B cell (primary cell): ENCODE measurements around the gene RSL24D1. TPM values are rescaled to one million over a fixed set of nuclear protein-coding genes. Genes with fewer than 3 reads are reported as not detected.

Source experiments
- ATAC-seq: fragments of 200-7000 bp; cut with Tn5 transposase; one replicate; pipeline ENCODE4 v1.10.0; 2021; ENCODE audit warnings: low read depth, mild to moderate bottlenecking, moderate number of reproducible peaks, moderate library complexity
- CTCF ChIA-PET: fragments of 350-600 bp; sonication (Branson Sonifier 250); formaldehyde crosslinking; loops from one replicate; lab custom pipeline; 2021; ENCODE audit warnings: antibody characterized with exemption, inconsistent platforms; lab: Charles Lee
- POLR2A ChIA-PET: fragments of 350-600 bp; sonication (Branson Sonifier 250); formaldehyde crosslinking; loops from one replicate; lab custom pipeline; 2021; ENCODE audit warnings: antibody characterized with exemption; lab: Charles Lee
- DNase-seq: peaks from one replicate; pipeline ENCODE4 v3.0.0; 2013
- H2AFZ ChIP-seq: 2 replicates; pipeline ENCODE4 v1.6.1; 2012; ENCODE audit warnings: mild to moderate bottlenecking, low read depth, low read length; ENCODE audit not compliant: insufficient read depth, poor library complexity, severe bottlenecking
- H3K27ac ChIP-seq, 2 donors: 1 replicate in 1 of 2; 2 replicates in 1 of 2; pipeline ENCODE4 v1.5.1; 2012 to 2013; ENCODE audit warnings: low read length in 2 of 2, mild to moderate bottlenecking in 2 of 2, moderate library complexity in 1 of 2
- H3K27me3 ChIP-seq, 4 experiments: fragments of 200-600 bp in 1 of 4; sonication (generic) in 1 of 4; replicated peaks in 1 of 4; 1 replicate in 2 of 4; 2 replicates in 2 of 4; pipeline versions ENCODE4 v1.6.1 to v1.7.0; 2013 to 2016; ENCODE audit warnings: low read length in 3 of 4, mild to moderate bottlenecking in 2 of 4, mixed read lengths in 1 of 4, moderate library complexity in 1 of 4; ENCODE audit not compliant: insufficient read depth in 4 of 4, control insufficient read depth in 3 of 4; ENCODE audit errors: control extremely low read depth in 1 of 4
- H3K36me3 ChIP-seq, 2 experiments: replicated peaks in 1 of 2; 1 replicate in 1 of 2; 2 replicates in 1 of 2; pipeline versions ENCODE4 v1.6.1 to v1.7.1; 2013; ENCODE audit warnings: low read length in 1 of 2; ENCODE audit not compliant: insufficient read depth in 2 of 2, control insufficient read depth in 1 of 2; ENCODE audit errors: control extremely low read depth in 1 of 2, extremely low read depth in 1 of 2
- H3K4me1 ChIP-seq, 2 donors: fragments of 200-600 bp in 1 of 2; sonication (generic) in 1 of 2; 1 replicate in 1 of 2; 2 replicates in 1 of 2; pipeline versions ENCODE4 v1.5.1 to v1.6.1; 2013 to 2017; ENCODE audit warnings: low read length in 2 of 2; ENCODE audit not compliant: control insufficient read depth in 2 of 2, insufficient read depth in 2 of 2
- H3K4me2 ChIP-seq: replicated peaks from 2 replicates; pipeline ENCODE3; 2012; ENCODE audit warnings: mild to moderate bottlenecking, low read depth, low read length; ENCODE audit not compliant: poor library complexity, severe bottlenecking
- H3K4me3 ChIP-seq, 5 experiments: fragments of 200-600 bp in 1 of 5; sonication (generic) in 1 of 5; 1 replicate in 3 of 5; 2 replicates in 2 of 5; pipeline versions ENCODE4 v1.5.1 to v1.7.0; 2011 to 2016; ENCODE audit warnings: low read length in 4 of 5, mild to moderate bottlenecking in 4 of 5, low read depth in 2 of 5, control low read depth in 1 of 5, moderate library complexity in 1 of 5; ENCODE audit not compliant: insufficient read depth in 1 of 5; ENCODE audit errors: control extremely low read depth in 1 of 5, extremely low read depth in 1 of 5
- H3K79me2 ChIP-seq: fragments of 200-600 bp; sonication (generic); one replicate; pipeline ENCODE4 v1.6.0; 2016; ENCODE audit warnings: low read length; ENCODE audit not compliant: control insufficient read depth, insufficient read depth
- H3K9ac ChIP-seq: fragments of 200-600 bp; sonication (generic); 2 replicates; pipeline ENCODE4 v1.6.1; 2017; ENCODE audit warnings: mild to moderate bottlenecking, low read length, moderate library complexity
- H3K9me3 ChIP-seq, 3 donors: one replicate each; pipeline versions ENCODE4 v1.6.1 to v1.7.1; 2013; ENCODE audit warnings: low read length in 2 of 3; ENCODE audit not compliant: control insufficient read depth in 2 of 3, insufficient read depth in 1 of 3; ENCODE audit errors: control extremely low read depth in 1 of 3
- H4K20me1 ChIP-seq: 2 replicates; pipeline ENCODE4 v1.6.0; 2012; ENCODE audit warnings: mild to moderate bottlenecking, low read length; ENCODE audit not compliant: insufficient read depth, control insufficient read depth, poor library complexity, severe bottlenecking
- H3K27ac Mint-ChIP-seq: one replicate; pipeline ENCODE4 v1.8.0; 2021; ENCODE audit warnings: mixed read lengths
- H3K27me3 Mint-ChIP-seq: one replicate; pipeline ENCODE4 v1.8.0; 2021; ENCODE audit warnings: mixed read lengths
- H3K4me1 Mint-ChIP-seq: one replicate; pipeline ENCODE4 v1.8.0; 2021; ENCODE audit warnings: mixed read lengths
- H3K4me3 Mint-ChIP-seq: one replicate; pipeline ENCODE4 v1.8.0; 2021; ENCODE audit warnings: mixed read lengths
- H3K9me3 Mint-ChIP-seq: one replicate; pipeline ENCODE4 v1.8.0; 2022; ENCODE audit warnings: mixed read lengths; ENCODE audit not compliant: insufficient read depth
- EZH2 ChIP-seq: IDR thresholded peaks from 2 replicates; pipeline ENCODE4 v1.6.1; 2012; ENCODE audit warnings: borderline replicate concordance, low read depth, mild to moderate bottlenecking, moderate library complexity, low read length; ENCODE audit not compliant: insufficient read depth, poor library complexity, severe bottlenecking
- WGBS: methylation state at CpG from one replicate; pipeline ENCODE4 v1.1.5; 2013; ENCODE audit warnings: missing lambda C conversion rate; ENCODE audit not compliant: insufficient coverage; 5-methylcytosine and 5-hydroxymethylcytosine counted together
- intact Hi-C: fragments of 100-400 bp; cut with micrococcal nuclease; formaldehyde crosslinking; loops from one replicate; pipeline ENCODE4 v1.10.0; 2022
- polyA plus RNA-seq: library from polyadenylated mRNA; depleted of rRNA; stranded (reverse); fragments of >200 nt; gene quantifications from 2 replicates; pipeline ENCODE4 v1.2.3, GENCODE V29; 2012
- total RNA-seq, 2 donors: library from RNA; stranded (reverse); fragments of 120-200 nt in 1 of 2; gene quantifications; 1 replicate in 1 of 2; 2 replicates in 1 of 2; pipeline versions ENCODE4 v1.2.3 to v1.2.4, GENCODE V29; 2013 to 2022
- TF ChIP-seq, protein P1 (sequence below): fragments of 200-600 bp; IDR thresholded peaks from one replicate; pipeline ENCODE4 v1.8.0; 2022; ENCODE audit warnings: antibody characterized with exemption, mild to moderate bottlenecking

Gene RSL24D1
- total and polyA plus RNA-seq, 2 donors (not counting 1 experiment from before 2014, with no cell fraction given): 25.2 to 80.7 TPM

DNA sequence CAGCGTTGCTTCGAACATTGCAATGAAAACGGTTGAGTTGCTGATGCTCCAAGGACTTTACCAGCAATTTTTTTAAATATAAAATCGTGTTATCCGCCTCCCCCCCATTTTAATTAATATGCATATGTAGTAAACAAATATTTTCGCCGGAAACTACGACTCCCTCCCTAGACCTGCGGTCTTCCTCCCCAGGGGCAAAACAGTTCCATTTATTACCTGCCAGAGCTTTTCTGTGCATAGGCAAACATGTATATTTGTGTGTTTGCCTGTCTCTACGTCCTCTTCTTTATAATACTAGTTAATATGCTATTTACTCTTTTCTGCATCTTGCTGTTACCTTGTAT, 593 bp upstream of the RSL24D1 start:
- H3K4me3 ChIP-seq: peak overlapping the region; percentile 78 to 97 (median 90)
- 0% methylated on average over 1 of the region's 10 CpGs for WGBS
- ChIA-PET CTCF (interaction anchor here (0.6 to 2.6 kb wide), 7 partner anchors 20 to 1877 kb away, joined by 3 to 13 read pairs (median 4); partner anchors contain the start of genes CCPG1, PIERCE2, PIGB and PIGBOS1), POLR2A (interaction anchor here (0.6 to 1.3 kb wide), 4 partner anchors 69 to 1046 kb away, joined by 3 to 8 read pairs (median 6); partner anchors contain the start of genes CCPG1, PIERCE2, PIGB and PIGBOS1)
- peak overlapping the region; percentile 94 for H3K9ac ChIP-seq
- no peaks in the 10 kb centered on the region for H3K9me3 Mint-ChIP-seq
- H3K4me1 ChIP-seq: peaks cover 29 to 30% of the 10 kb centered on the region in 2 donors
- peaks cover 24% of the 10 kb centered on the region for H4K20me1 ChIP-seq
- no peak overlapping the region for H3K27ac Mint-ChIP-seq
- no peaks in the 10 kb centered on the region for H3K27me3 Mint-ChIP-seq
- H3K27me3 ChIP-seq: no peaks in the 10 kb centered on the region
- H3K4me3 Mint-ChIP-seq: no peak overlapping the region
- peaks cover 9% of the 10 kb centered on the region for H3K4me1 Mint-ChIP-seq
- no peak for TF ChIP-seq EZH2
- TF ChIP-seq, protein P1, sequence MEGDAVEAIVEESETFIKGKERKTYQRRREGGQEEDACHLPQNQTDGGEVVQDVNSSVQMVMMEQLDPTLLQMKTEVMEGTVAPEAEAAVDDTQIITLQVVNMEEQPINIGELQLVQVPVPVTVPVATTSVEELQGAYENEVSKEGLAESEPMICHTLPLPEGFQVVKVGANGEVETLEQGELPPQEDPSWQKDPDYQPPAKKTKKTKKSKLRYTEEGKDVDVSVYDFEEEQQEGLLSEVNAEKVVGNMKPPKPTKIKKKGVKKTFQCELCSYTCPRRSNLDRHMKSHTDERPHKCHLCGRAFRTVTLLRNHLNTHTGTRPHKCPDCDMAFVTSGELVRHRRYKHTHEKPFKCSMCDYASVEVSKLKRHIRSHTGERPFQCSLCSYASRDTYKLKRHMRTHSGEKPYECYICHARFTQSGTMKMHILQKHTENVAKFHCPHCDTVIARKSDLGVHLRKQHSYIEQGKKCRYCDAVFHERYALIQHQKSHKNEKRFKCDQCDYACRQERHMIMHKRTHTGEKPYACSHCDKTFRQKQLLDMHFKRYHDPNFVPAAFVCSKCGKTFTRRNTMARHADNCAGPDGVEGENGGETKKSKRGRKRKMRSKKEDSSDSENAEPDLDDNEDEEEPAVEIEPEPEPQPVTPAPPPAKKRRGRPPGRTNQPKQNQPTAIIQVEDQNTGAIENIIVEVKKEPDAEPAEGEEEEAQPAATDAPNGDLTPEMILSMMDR: peak; percentile 39
- DNase-seq (no peak), ATAC-seq (peak; percentile 4)
- H3K79me2 ChIP-seq: peaks cover 47% of the 10 kb centered on the region
- peak overlapping the region; percentile 92 for H3K27ac ChIP-seq
- peak overlapping the region; percentile 97 for H2AFZ ChIP-seq
- intact Hi-C loops: loop anchor here (1.0 to 10.0 kb wide), 4 partner anchors 20 to 1047 kb away; partner anchors contain the start of genes CCPG1, PIERCE2 and RFX7
- H3K4me2 ChIP-seq: peak overlapping the region; percentile 87
- peaks cover 1 to 2% of the 10 kb centered on the region in 2 experiments for H3K36me3 ChIP-seq
- no peaks in the 10 kb centered on the region for H3K9me3 ChIP-seq

DNA sequence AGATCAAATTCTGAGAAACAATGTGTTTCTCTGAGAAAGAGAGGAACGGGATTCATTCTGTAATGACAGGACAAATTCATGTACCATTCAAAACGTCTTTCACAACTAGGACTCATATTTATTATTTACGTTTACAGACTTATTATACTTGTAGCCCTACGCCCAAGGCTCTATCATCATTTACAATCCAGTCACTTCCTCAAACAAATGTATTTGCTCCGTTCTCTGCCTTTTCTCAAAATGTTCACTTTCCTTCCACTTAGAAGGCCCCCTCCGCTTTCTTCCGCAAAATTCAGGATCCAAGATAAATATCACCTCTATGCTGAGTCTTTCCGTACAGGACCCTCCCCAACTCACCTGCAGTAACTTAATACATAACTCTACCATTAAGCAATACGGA, 745 bp downstream of the RSL24D1 start:
- Mint-ChIP-seq H3K4me1 (peaks cover 9% of the 10 kb centered on the region), H3K27me3 (no peaks in the 10 kb centered on the region), H3K4me3 (no peak overlapping the region), H3K9me3 (no peaks in the 10 kb centered on the region), H3K27ac (no peak overlapping the region)
- DNase-seq (no peak), ATAC-seq (no peak)
- peak overlapping the region; percentile 92 for H3K27ac ChIP-seq
- H4K20me1 ChIP-seq: peaks cover 37% of the 10 kb centered on the region
- intact Hi-C loops: loop anchor here (1.0 to 10.0 kb wide), 2 partner anchors 122 to 1049 kb away; partner anchors contain the start of gene RFX7
- peaks cover 29 to 30% of the 10 kb centered on the region in 2 donors for H3K4me1 ChIP-seq
- no peaks in the 10 kb centered on the region for H3K9me3 ChIP-seq
- ChIA-PET CTCF (interaction anchor here (2.6 kb wide), 1 partner anchor 212 kb away, joined by 13 read pairs; the partner anchor contains the start of genes CCPG1 and PIERCE2), POLR2A (interaction anchor here (1.3 kb wide), 1 partner anchor 212 kb away, joined by 8 read pairs; the partner anchor contains the start of genes CCPG1 and PIERCE2)
- H3K4me3 ChIP-seq: peak overlapping the region; percentile 78 to 97 (median 90)
- H2AFZ ChIP-seq: peak overlapping the region; percentile 84
- peak overlapping the region; percentile 94 for H3K9ac ChIP-seq
- WGBS: 0% methylated on average over 5 of the region's 9 CpGs
- TF ChIP-seq, protein P1: no peak
- TF ChIP-seq EZH2: no peak
- peaks cover 6 to 15% of the 10 kb centered on the region in 2 experiments for H3K36me3 ChIP-seq
- no peaks in the 10 kb centered on the region for H3K27me3 ChIP-seq
- H3K4me2 ChIP-seq: peak overlapping the region; percentile 87
- H3K79me2 ChIP-seq: peaks cover 61% of the 10 kb centered on the region
